ENCODE measurements around the gene ANKMY1. TPM values are rescaled to one million over a fixed set of nuclear protein-coding genes. Genes with fewer than 3 reads are reported as not detected.
A peak's percentile ranks its signal among the peaks of the same experiment; 100 is the strongest.

Gene ANKMY1
- total RNA-seq, 4 donors from 2014 or later = 18.0 to 22.7 (median 21.1) TPM

- H3K4me3 ChIP-seq (ENCODE audit: low read depth, poor library complexity, severe bottlenecking) = no peak overlapping the region
- 66 to 72% methylated on average over 20 to 21 of the region's 28 CpGs for WGBS, 2 donors
- DNase-seq (ENCODE audit: low spot score in 2 of 2) = peak in 1 of 2 donors; percentile 85
- intact Hi-C loops (cut with DNase I; ENCODE audit: low total_unique reads) = no loop called here
- no peak for TF ChIP-seq POLR2A (IDR thresholded peaks at IDR 0.05)
- TF ChIP-seq CTCF (IDR thresholded peaks at IDR 0.05) = no peak
These were observed 91.8 kb downstream of the ANKMY1 start for GRCh38 chr2:240465765-240466578.

GRCh38 chr2:240465268-240465764 is 92.5 kb downstream of the ANKMY1 start:
- H3K4me3 ChIP-seq (ENCODE audit: low read depth, poor library complexity, severe bottlenecking) = no peak overlapping the region
- no peak for DNase-seq (ENCODE audit: low spot score in 2 of 2)
- 83 to 92% methylated on average over 20 of the region's 22 CpGs for WGBS, 2 donors
- intact Hi-C loops (cut with DNase I; ENCODE audit: low total_unique reads) = no loop called here
- no peak for TF ChIP-seq POLR2A (IDR thresholded peaks at IDR 0.05)
- TF ChIP-seq CTCF (IDR thresholded peaks at IDR 0.05) = no peak

GRCh38 chr2:240464514-240465241 is 93.1 kb downstream of the ANKMY1 start:
- DNase-seq (ENCODE audit: low spot score in 2 of 2) = peak in 1 of 2 donors; percentile 76
- no peak overlapping the region for H3K4me3 ChIP-seq (ENCODE audit: low read depth, poor library complexity, severe bottlenecking)
- no peak for TF ChIP-seq POLR2A (IDR thresholded peaks at IDR 0.05)
- TF ChIP-seq CTCF (IDR thresholded peaks at IDR 0.05) = no peak
- WGBS, 2 donors = 86 to 88% methylated on average over 27 to 38 of the region's 43 CpGs
- intact Hi-C loops (cut with DNase I; ENCODE audit: low total_unique reads) = no loop called here

GRCh38 chr2:240463866-240464481 is 93.8 kb downstream of the ANKMY1 start:
- DNase-seq (ENCODE audit: low spot score in 2 of 2) = peak in 1 of 2 donors; percentile 80
- no peak overlapping the region for H3K4me3 ChIP-seq (ENCODE audit: low read depth, poor library complexity, severe bottlenecking)
- no peak for TF ChIP-seq POLR2A (IDR thresholded peaks at IDR 0.05)
- intact Hi-C loops (cut with DNase I; ENCODE audit: low total_unique reads) = no loop called here
- 79 to 87% methylated on average over 18 to 21 of the region's 21 CpGs for WGBS, 2 donors

GRCh38 chr2:240463274-240463865 is 94.4 kb downstream of the ANKMY1 start:
- WGBS, 2 donors = 73 to 77% methylated on average over 7 to 8 of the region's 22 CpGs
- DNase-seq (ENCODE audit: low spot score in 2 of 2) = peak; percentile 21 to 83
- TF ChIP-seq CTCF (IDR thresholded peaks at IDR 0.05) (no peak), POLR2A (IDR thresholded peaks at IDR 0.05) (no peak)
- intact Hi-C loops (cut with DNase I; ENCODE audit: low total_unique reads) = no loop called here
- H3K4me3 ChIP-seq (ENCODE audit: low read depth, poor library complexity, severe bottlenecking) = no peak overlapping the region

All from lower leg skin (tissue), 4 donors.